CD4-positive, alpha-beta T cell treated with Interleukin-17A for 4 hours (primary cell): ENCODE results near the gene FGD6.
"Not testable (repeated sequence)": the region's sequence is repeated elsewhere in the genome, so short reads cannot be mapped to it uniquely, and the experiment has no call there.

Source experiments
- DNase-seq: peaks from one replicate; pipeline ENCODE4 v3.0.0-alpha.2; 2020; ENCODE audit warnings: mixed read lengths

FGD6 gene

DNA sequence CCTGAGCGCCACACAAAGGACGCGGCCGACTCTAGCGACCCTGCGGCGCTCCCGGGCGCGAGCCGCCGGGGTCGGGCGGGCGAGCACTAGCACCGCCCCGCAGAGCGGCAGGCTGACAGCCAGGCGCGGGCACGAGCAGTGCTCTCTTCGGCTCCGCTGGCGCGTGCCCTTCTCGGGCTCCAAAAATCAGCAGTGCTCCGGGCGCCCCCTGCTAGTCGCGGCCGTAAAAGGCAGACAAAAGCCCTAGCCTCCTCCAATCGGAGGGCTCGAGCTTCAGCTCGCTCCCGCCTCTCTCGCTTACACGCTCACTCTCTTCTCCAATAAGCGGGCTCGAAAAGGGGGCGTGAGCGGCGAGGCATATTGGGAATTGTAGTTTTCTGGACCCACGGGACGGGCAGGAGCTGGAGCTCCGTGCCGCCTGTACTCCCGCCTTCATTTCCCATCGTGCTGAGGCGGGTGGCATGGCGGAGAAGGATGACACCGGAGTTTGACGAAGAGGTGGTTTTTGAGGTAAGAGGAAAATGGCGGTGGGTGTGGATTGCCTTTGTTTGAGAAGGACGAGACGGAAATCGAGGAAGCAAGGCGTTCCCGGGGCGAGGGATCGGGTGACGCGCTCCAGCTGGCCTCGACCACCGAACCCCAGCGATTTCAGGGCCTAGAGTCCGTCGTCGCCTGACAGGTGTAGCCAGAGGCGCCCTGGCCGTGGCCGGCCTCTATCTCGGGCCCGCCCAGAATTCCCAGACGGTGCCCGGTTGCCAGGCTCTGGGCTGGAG is at the start of gene FGD6, which contains the start of gene VEZT:
Gene FGD6, minus strand, starts transcription at position 91 of the 773 bp plus-strand sequence. CDS start 227 bp downstream, outside the sequence.
Gene VEZT, plus strand, starts transcription at position 431 of the 773 bp plus-strand sequence. Its CDS starts 44 bp downstream, at position 475.
- peak; percentile 96 for DNase-seq

DNA sequence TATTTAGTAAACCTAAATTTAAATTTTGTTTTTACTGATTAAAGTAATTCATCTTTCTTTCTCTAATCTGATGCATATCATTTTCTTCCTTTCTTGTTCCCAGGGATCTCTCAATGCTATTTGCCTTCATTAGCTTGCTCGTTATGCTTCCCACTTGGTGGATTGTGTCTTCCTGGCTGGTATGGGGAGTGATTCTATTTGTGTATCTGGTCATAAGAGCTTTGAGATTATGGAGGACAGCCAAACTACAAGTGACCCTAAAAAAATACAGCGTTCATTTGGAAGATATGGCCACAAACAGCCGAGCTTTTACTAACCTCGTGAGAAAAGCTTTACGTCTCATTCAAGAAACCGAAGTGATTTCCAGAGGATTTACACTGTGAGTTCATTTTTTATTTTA is 49.0 kb upstream of the FGD6 start:
- DNase-seq, result no peak

DNA sequence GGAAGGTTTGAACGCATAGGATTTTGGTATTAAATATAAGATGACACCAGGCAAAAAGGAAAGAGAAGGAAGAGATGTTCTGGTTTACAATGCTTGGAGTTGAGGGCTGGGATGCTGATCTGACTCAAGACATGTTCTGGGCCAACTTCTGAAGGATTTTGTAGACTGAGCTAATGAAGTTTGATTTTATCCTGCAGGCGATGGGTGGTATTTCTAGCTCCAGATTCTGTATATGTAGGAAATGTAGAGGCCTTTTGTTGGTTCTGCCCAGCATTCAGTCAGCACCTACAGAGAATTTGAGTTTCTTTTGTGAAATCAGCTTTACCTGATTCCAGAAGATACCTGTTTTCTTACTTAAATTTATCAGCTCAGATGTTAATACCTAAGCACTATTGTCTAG is 48.5 kb upstream of the FGD6 start:
- DNase-seq, result no peak

DNA sequence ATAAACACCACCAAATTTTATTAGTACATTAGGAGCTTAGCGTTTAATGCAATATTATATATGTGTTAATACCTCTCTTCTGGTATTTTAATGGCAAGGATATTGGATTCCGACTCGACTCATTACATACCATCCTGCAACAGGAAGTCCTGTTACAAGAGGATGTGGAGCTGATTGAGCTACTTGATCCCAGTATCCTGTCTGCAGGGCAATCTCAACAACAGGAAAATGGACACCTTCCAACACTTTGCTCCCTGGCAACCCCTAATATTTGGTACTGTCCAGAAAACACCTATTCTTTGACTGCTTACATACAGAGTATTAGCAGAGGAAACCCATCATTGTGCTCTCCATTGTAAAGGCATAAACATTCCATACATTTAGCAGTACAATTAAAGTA is 45.5 kb upstream of the FGD6 start:
- DNase-seq, result no peak

DNA sequence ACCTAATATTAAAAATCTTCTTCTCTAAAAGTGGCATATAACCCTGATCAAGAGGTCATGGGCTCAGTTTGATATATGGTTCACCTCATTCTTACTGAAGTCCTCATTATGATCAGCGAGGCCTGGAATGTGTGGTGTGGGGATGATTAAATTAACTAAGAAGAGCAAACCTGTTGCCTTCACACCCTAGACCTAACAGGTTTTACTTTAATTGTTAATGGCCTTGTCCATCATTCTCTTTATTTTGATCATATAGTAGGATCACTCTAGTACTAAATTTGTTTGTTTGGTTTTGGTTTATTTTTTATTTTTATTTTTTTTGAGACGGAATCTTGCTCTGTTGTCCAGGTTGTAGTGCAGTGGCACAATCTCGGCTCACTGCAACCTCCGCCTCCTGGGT is 43.8 kb upstream of the FGD6 start:
- no peak for DNase-seq

DNA sequence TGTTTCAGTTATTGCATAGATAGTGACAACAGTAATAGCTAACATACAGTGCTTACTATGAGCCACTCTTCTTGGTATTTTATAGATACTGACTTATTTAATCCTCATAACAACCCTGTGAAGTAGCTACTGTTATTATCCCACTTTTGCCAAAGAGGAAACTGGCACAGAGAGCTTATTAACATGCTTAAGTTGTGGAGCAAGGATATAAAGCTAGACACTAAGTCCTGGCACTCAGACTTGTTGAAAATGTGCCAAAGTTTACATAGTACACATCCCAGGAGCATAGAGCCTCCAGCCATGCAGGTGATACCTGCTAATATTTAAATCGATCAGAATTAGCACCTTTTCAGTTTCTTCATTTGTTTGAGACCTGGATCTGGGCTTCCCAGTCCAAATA is 42.1 kb upstream of the FGD6 start:
- no peak for DNase-seq

DNA sequence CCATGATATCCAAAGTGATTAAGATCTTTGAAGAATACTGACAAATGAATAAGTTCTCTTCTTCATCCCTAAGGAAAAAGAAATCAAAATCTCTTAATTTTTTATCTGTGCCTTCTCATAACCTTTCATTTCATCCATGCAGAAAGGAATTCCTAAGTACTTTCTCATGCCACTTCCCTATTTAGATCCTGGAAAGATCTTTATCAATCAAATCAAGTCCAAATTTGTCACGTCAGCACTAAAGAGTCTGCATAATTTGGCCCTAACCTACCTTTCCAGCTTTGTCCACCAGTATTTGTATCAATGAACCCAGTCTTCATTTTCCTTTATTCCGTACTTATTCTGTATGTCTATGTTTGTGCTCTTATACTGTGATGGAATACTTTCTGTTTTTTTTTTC is 41.5 kb upstream of the FGD6 start:
- DNase-seq, result no peak

DNA sequence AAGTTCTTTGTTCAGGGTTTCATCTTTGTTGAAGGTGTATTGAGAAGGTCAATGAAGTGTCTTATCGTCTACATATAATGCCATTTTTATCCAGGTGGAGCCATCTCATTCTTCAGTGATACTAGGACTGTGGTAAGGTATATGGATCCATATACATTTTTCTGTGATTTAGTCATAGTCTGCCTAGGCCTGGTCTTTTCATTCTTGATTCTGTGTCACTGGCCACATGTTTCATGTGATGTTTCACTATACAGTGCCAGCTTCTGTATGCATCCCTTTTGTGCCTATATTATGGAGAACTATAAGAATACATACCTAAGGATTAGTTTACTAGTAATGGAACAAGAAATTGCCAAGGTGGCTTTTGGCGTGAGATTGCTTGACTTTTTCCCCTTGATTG is 40.9 kb upstream of the FGD6 start:
- DNase-seq, result no peak

DNA sequence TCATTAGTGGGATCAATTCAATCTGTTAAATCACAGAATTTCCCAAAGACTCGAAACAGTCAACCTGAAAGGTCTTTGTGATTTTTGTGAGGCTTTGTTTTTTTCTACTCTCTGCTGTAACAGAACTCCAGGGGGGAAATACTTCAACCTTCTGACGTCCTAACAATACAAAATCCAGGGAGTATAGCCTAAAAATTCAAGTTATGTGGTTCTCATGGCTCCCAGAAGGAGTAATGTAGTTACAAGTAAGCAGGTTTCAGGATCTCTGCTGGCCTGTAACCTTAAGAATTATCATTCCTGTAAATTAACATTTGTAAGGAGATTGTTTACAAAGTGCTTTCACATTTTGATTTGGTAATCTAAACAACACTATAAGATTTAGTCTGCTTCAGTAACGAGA is 40.3 kb upstream of the FGD6 start:
- no peak for DNase-seq

DNA sequence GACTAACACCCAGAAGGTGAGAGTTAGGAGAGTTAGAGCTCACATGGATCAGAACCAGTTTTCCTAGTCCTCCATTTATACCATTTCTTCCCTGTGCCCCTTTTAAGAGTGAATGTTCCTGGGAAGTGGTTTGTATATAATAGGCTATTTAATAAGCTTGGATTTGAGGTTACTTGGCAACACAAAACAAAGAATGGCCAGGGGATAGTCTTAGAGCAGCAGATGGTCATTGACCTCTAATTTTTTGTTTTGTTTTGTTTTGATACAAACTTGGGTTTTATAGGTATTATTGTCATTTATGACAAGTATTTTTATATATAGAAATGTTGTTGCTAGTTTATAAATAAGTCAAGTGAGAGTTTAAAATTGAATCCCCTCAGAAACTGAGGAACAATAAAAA is 36.1 kb upstream of the FGD6 start:
- no peak for DNase-seq

DNA sequence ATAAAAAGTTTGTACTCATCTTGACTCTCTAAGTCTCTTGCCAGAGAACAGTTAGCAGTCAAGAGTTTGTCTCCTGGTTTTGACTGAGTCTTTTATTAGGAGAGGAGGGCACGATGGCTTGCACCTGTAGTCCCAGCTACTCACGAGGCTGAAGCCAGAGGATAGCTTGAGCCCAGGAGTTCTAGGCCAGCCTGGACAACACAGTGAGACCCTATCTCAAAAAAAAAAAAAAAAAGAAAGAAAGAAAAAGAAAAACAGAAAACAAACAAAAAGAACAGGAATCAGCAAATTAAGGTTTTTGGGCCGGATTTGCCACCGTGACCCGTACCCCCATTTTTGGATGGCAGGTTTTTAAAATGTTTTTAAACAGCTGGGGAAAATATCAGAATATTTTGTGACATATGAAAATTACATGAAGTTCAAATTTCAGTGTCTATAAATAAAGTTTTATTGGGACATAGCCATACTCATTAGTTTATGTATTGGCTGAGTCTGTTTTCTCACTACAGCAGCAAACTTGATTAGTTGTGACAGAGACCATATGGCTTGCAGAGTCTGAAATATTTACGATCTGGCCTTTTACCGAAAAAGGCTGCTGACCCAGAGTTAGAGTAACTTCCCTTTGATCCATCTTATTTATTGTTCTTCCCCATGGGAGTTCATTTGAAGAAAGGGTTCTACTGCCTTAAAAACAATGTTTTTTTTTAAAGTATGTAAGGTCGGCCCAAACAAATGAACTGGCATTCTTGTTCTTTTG is 31.5 kb upstream of the FGD6 start:
- DNase-seq, result no peak

DNA sequence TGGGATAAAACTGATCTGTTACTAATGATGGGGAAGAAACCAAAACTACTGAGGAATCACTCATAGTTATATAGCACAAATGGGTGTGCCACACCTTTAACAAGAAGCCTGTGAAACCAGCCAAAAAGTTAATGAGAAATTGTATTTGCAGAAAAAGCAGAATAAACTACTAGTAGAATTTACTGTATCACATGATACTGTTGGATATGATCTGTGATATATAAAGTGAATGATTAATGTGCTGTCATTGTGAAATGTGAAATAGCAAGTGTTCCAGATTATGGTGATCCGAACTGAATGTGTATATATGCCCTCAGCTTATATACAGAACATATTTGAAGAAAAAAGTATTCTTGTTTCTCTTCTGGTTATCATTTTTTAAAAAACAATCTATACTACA is 30.8 kb upstream of the FGD6 start:
- no peak for DNase-seq

DNA sequence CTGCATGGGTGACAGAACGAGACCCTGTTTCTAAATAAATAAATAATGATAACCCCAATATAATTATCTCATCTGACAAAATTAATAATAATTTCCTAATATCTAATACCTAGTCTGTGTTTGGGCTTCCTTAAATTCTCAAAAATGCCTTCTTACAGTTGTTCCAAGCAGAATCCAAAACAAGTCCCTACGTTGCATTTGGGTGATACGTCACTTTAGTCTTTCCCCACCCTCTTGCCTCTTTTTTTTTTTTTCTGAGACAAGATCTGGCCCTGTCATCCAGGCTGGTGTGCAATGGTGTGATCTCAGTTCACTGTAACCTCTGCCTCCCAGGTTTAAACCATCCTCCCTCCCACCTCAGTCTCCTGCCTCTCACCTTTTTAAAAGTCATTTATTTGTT is 27.1 kb upstream of the FGD6 start:
- DNase-seq, result no peak

DNA sequence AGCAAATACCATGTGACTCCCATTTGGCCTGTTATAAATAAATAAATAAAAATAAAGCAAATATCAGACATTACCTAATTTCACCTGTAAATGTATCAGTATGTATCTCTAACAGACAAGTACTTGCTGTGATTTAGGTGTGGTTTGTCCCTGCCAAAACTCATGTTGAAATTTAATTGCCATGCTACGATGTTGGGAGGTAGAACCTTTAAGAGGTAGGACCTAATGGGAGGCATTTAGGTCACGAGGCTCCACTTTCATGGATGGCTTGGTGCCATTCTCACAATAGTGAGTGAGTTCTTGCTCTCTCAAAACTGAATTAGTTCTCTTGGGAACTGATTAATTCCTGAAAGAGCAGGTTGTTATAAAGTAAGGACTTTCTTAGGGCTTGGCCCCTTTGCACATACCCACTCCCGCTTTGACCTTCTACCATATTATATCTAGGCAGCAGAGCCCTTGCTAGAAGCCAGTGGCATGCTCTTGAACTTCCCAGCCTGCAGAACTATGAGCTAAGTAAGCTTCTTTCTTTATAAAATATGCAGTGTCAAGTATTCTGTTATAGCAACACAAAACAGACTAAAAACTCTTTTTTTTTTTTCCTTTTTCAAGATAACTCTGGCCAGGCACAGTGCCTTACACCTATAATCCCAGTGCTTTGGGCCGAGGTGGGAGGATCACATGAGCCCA is 26.4 kb upstream of the FGD6 start:
- DNase-seq, result no peak

DNA sequence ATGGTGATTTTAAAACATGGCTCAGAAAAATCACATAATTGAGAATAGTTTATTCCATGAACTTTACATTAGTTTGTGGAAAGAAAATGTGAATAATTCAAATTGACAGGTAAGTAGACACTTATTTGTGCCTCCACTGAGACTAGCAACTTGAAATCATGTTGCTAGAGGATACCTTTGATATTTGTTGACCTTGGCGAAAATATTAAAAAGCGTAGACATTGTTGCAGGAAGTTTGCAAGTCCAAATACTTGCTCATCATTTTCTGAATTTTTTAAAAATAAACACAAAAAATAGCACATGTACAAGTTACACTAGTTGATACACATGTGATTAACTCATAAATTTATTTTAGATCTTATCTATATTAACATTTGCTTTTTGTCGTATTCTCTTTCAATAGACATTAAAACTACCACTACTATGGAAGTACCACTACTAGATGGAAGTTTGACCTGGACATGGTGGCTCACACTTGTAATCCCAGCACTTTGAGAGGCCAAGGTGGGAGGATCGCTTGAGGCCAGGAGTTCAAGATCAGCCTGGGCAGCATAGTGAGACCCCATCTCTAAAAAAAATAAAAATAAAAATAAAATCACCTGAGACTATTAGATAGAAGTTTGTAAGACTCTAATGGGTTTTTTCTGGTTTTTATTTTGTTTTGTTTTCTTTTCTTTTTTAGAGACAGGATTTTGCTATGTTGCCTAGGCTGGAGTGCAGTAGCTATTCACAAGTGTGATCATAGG is 24.7 kb upstream of the FGD6 start:
- no peak for DNase-seq

DNA sequence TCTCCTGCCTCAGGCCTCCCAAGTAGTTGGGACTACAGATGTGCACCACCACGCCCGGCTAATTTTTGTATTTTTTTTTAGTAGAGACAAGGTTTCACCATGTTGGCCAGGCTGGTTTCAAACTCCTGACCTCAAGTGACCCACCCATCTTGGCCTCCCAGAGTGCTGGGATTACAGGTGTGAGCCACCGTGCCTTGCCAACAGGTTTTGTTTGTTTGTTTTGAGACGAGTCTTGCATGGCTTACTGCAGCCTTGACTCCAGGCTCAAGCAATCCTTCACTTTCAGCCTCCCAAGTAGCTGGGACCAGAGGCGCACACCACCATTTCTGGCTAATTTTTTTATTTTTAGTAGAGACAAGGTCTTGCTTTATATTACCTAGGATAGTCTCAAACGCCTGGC is 23.9 kb upstream of the FGD6 start:
- not testable (repeated sequence) for DNase-seq

DNA sequence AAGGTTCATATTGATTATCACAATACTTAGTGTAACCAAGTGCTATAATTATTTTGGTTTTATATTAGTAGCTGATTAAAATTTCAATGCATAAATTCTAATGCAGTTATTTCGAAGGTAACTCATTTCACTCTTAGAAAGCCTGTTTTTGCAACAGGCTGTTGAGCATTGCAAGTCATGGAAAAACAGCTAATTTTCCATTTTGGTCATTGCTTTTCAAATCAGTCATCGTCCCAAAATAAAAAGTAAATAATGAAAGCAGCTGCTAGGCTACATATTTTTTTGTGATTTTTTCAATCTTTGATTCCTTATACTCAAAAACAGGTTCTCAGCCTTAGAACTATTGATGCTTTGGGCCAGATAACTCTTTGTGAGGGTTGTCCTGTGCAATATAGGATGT is 23.3 kb upstream of the FGD6 start:
- no peak for DNase-seq

DNA sequence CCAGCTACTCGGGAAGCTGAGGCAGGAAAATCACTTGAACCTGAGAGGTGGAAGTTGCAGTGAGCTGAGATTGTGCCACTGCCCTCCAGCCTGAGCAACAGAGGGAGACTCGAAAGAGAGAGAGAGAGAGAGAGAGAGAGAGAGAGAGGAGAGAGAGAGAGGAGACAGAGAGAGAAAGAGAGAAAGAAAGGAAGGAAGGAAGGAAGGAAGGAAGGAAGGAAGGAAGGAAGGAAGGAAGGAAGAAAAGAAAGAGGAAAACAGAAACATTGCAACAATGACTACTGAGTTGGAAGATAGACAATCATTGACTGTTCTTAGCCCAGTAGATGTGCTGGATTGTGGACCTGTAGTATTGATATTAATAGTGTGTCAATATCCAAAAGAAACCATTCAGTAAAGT is 22.6 kb upstream of the FGD6 start:
- DNase-seq, result not testable (repeated sequence)

DNA sequence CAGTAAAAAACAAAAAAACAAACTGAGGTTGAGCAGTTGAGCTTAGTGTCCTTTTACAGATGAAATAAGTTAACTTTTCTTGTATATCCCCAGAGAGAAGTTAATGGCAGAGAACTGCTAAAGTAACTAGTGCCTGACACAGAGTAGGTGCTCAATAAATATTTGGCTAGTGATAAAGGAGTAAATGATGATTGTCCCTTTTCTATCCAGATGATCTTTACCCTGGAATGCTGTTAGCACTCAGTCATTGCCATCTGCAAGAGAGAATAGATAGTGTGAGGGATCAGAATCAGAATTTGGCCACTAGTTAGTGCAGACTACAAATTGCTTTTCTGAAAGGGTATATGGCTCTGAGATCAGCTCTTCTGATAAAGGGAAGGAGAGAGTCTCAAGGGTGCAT is 21.9 kb upstream of the FGD6 start:
- DNase-seq, result no peak

DNA sequence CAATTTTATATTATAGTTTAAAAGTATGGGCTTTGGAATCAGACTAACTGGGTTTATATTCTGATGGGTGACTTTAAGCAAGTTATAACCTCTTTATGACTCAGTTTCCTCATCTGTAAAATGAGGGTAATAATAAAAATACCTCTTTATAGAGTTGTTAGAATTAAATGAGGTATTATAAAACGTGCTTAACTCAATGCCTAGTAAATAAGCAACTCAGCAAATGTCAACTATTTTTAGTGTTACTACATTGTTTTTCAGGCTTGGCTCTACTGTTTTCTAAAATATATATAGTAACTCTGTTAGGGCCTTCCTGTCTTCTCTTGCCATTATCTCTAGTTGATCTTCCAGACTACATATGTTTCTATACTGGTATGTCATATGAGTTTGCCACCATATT is 20.9 kb upstream of the FGD6 start:
- DNase-seq, result no peak

DNA sequence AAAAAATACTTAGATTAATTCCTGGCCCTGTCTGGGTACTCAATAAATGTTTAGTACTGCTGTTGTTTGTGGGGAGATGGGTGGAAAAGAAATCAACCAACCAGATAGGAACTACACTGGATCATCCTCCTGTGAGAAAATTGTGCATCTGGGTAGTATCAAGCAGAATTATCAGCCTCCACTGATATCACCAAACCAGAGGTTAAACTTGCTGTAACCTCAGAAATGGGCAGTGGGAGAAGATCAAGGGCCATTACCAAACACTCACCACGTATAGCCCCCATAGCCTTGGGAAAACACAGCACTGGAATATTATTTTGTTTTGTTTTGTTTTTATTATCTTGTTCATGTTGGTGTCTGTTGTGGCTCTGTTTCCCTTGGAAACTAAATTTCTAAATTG is 20.0 kb upstream of the FGD6 start:
- DNase-seq, result no peak

DNA sequence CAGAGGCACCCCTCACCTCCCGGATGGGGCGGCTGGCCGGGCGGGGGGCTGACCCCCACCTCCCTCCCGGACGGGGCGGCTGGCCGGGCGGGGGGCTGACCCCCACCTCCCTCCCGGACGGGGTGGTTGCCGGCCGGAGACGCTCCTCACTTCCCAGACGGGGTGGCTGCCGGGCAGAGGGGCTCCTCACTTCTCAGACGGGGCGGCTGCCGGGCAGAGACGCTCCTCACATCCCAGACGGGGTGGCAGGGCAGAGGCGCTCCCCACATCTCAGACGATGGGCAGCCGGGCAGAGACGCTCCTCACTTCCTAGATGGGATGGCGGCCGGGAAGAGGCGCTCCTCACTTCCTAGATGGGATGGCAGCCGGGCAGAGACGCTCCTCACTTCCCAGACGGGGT is 18.4 kb upstream of the FGD6 start:
- not testable (repeated sequence) for DNase-seq

DNA sequence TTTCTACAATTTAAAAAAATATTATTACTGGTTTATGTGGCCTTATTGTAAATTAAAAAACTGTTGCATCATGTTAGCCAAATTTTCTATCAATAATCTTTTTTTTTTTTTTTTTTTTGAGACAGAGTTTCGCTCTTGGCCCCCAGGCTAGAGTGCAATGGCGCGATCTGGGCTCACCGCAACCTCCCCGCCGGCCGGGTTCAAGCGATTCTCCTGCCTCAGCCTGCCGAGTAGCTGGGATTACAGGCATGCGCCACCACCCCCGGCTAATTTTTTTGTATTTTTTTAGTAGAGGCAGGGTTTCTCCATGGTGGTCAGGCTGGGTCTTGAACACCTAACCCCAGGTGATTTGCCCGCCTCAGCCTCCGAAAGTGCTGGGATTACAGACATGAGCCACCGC is 16.9 kb upstream of the FGD6 start:
- not testable (repeated sequence) for DNase-seq
